Heart left ventricle (tissue), 13 donors: Measurements from ENCODE around the gene PKNOX2.

ENCODE experiments used
- POLR2A ChIP-seq, 2 donors: fragments of 450-650 bp; IDR thresholded peaks; one replicate each; pipeline ENCODE4 v1.6.1; 2017; ENCODE audit warnings: antibody characterized with exemption in 2 of 2, mild to moderate bottlenecking in 2 of 2, moderate library complexity in 2 of 2
- TF ChIP-seq, protein P1 (sequence below), 12 donors: fragments of 200-600 bp; sonication (generic) in 4 of 12; IDR thresholded peaks; one replicate each; pipeline versions ENCODE4 v1.5.0 to v1.8.0; 2018 to 2022; ENCODE audit warnings: antibody characterized with exemption in 12 of 12, mild to moderate bottlenecking in 5 of 12
- donor health status: ischemic (EF 13 %, LVEDD 7.1; RV severe dilation, severe dysfunction).
- donor health status: DM: no; HTN: yes; CAD: no.
- donor health status: DM: no; HTN: no; CAD: no.
- donor health status: ischemic (EF 25% LVEDD 6.9; RV normal size, moderate dysfunction).
- donor health status: ischemic (EF 25% LVEDD 5.7; RV mildly dilated, moderate dysfunction).
- donor health status: ischemic (EF 35%, LVEDD 5.7; RV mildly dilated, moderate dysfunction).
- donor health status: nonischemic (EF 11% LVEDD 7.7; RV severe dilation, severe dysfunction).
- donor health status: DM: yes; HTN: yes; CAD: no.
- donor health status: PGD.
- donor health status: ischemic (EF 29% LVEDD 5.4; RV normal size, mild dysfunction).
- donor health status: nonischemic (EF 23%, LVEDD 6.1; RV moderate dilation, normal function).

- TF ChIP-seq, protein P1, sequence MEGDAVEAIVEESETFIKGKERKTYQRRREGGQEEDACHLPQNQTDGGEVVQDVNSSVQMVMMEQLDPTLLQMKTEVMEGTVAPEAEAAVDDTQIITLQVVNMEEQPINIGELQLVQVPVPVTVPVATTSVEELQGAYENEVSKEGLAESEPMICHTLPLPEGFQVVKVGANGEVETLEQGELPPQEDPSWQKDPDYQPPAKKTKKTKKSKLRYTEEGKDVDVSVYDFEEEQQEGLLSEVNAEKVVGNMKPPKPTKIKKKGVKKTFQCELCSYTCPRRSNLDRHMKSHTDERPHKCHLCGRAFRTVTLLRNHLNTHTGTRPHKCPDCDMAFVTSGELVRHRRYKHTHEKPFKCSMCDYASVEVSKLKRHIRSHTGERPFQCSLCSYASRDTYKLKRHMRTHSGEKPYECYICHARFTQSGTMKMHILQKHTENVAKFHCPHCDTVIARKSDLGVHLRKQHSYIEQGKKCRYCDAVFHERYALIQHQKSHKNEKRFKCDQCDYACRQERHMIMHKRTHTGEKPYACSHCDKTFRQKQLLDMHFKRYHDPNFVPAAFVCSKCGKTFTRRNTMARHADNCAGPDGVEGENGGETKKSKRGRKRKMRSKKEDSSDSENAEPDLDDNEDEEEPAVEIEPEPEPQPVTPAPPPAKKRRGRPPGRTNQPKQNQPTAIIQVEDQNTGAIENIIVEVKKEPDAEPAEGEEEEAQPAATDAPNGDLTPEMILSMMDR (IDR thresholded peaks at IDR 0.05), result no peak
- TF ChIP-seq POLR2A (IDR thresholded peaks at IDR 0.05), result no peak
Observed at GRCh38 chr11:125245299-125245698, 80.7 kb downstream of the PKNOX2 start.
